Retina (tissue), 1 donor: ENCODE data around the gene PIEZO1.
"Not testable (repeated sequence)": the region's sequence is repeated elsewhere in the genome, so short reads cannot be mapped to it uniquely, and the experiment has no call there.

Experiments used
- DNase-seq: peaks from one replicate; pipeline ENCODE4 v3.0.0-alpha.2; 2016

The PIEZO1 gene

GRCh38 chr16:88781140-88782077, 3.6 kb downstream of the PIEZO1 start:
- no peak for DNase-seq

GRCh38 chr16:88780142-88781062, 4.6 kb downstream of the PIEZO1 start:
- no peak for DNase-seq

- no peak for DNase-seq
Measured at GRCh38 chr16:88779406-88780141, 5.4 kb downstream of the PIEZO1 start.

DNA sequence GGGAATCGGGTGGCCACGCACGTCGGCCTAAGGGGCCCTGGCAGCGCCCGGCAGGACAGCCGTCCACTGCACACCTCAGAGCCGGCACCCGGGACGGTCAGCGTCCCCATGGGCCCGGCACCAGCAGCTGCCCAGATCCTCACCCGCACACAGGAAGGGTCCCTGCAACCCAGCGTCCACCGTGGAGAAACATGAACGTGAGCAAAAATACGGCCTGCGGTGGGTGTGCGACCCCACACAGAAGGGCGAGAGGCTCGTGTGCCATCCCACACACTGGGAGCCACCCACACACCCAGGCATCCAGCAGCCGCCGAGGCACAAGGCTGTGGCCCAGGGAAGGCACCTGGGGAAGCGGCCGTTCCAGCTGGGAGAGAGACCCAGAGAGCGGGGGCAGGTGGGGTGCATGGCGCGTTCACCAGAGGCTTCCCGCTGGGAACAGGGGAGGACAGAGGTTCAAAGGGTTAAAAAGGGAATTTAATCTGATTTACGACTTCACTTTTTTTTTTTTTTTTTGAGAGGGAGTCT, 6.4 kb downstream of the PIEZO1 start:
- DNase-seq = no peak

DNA sequence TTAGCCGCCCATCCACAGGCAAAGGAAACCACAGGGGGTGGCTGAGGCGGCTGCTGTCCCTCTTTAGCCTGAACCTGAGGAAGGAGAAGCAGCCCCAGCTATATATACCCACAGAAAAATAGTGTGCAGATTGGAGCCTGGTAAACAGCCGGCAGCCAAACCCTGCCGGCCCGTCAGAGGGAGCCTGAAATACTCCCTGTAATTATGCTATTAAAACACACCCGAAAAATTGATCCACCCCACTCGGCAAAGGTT, 6.8 kb downstream of the PIEZO1 start:
- DNase-seq = no peak

- DNase-seq = peak; percentile 73
Measured at GRCh38 chr16:88777471-88778270, 7.3 kb downstream of the PIEZO1 start.

- DNase-seq = no peak
Measured at GRCh38 chr16:88775825-88776224, 9.2 kb downstream of the PIEZO1 start.

DNA sequence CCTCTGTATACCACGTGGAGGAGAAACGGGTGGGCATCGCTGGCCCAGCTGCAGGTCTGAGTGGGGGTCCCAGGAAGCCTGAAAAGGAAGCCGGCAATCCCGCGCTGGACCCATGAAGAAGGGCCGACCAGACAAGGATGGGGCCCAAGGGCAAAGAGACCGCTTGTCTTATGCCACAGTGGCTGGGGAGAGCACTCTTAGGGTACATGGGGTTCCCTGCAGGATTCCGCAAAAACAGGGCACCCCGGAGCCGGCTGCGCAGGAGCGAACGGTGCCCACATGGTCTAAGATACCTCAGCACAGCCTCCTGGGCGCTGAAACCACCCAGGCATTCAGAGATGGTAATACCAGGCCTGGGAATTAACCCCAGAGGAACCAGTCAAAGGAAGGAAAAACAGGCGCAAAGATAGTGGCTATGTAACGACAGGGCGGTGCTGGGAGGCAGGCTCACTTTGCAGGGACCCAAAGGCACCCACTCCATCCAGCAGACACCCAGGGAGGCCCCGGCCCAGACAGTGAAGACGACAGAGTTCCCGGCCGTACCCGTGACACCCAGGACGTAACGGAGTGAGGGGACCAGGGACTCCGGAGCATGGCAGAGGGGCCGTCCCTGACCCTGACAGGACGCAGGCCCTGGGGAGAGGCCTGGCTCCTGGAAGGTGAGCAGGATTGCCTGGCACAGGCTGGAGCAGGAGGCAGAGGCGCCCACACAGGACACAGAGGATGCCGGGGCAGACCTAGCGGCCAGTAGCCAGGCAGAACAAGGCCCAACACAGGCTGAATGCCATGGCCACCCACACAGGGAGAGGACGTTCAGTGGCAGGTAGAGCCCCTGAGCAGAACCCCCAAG, 10.3 kb downstream of the PIEZO1 start:
- no peak for DNase-seq

- peak; percentile 55 for DNase-seq
Measured at GRCh38 chr16:88773812-88774291, 11.2 kb downstream of the PIEZO1 start.

DNA sequence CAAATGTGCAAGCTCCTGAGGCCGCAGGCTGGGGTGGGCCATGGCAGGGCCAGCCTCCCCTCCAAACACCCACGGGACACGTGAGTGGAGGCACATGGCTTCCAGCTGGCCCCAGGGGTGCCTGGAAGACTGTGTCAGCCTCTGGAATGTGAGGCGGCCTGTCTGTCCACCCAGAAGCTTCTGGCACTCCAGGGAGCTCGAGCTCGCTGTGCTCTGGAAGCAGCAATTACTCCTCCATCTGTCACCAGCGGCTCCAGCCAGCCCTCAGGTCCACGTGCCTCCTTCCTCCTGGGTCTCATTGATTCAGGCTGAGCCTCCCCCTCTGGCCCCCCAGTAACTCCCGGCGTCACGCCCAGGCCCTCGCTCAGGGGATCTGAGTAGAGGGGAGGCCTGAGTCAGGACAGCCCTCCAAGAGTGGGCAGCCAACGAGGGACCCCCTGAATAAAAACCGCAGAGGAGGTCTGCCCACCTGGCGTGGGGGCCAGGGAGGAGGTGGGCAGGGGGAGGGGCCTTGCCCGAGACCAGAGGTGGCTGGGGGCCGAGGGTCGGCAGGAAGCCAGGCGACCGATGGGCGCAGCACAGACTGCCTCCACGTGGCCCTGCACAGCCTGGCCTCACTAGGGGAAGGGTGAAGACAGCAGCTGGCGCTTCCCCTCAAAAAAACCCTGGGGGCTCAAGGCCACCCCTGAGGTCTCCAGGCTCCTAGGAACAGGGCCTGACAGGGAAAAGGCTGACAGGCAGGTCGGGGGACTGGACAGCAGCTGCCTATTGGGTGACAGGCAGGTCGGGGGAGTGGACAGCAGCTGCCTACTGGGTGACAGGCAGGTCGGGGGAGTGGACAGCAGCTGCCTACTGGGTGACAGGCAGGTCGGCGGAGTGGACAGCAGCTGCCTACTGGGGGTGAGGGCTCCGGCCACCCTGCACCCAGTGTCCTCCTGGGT, 11.9 kb downstream of the PIEZO1 start:
- peak; percentile 80 for DNase-seq

DNA sequence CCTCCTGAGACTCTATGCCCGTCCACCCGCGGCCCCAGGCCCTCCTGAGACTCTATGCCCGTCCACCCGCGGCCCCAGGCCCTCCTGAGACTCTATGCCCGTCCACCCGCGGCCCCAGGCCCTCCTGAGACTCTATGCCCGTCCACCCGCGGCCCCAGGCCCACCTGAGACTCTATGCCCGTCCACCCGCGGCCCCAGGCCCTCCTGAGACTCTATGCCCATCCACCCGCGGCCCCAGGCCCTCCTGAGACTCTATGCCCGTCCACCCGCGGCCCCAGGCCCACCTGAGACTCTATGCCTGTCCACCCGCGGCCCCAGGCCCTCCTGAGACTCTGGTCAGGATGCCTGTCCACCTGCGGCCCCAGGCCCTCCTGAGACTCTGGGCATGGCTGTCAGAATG, 13.2 kb downstream of the PIEZO1 start:
- not testable (repeated sequence) for DNase-seq

DNA sequence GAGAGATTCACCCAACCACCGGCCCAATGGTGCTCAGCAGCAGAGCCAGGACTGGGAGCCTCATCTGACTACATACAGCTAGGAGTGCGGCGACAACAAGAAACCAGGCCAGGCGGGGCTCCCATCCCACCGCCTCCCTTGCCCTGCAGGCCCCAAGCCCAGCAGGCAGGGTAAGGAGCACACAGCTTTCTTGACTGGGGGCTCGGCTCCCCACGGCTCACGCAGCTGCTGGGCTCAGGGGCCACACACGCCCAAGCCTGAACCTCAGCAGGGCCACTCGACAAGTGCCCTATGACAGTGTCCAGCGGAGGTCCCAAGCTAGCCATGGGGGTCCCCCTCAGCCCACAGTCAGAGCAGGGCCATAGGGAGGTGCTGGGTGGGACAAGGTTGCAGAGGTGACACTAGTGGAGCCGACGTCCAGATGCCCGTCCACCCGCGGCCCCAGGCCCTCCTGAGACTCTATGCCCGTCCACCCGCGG, 13.7 kb downstream of the PIEZO1 start:
- DNase-seq = no peak

DNA sequence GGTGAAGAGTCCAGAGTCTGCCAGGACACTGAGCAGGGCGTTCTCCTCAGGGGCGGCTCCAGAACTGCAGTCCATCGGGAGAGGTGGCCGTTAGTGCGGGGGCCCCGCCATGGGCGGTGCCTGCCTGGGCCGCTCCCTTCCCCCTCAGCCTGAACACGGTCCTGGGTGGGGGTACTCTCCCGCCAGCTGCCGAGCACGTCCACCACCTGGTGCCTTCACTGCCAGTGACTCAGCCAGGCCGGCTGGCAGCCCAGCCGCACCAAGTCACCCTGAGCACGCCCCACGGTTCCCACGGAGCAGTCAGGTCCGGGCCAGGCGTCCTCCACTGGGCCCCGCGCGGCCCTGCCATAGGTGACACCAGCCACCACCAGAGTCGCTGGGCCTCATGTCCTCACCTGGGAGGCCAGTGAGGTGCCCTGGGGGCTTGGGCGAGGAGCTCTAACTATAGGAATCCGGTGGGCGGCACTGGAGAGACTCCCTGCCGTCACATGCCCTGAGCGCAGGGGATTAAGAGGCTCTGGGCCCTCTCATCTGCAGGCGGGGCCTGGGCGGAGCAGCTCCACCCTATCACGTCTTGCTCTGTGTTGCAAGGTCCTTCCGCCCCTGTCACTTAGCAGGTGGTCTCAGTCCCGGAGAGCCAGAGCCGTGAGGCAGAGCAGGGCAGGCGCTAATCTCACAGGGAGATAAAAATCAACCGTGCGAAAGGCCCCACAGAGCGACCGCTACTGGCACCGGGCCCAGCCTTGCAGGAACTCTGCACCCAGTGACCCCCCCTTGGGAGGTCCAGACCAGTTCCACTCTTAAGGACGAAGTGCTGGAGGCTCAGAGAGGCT, 14.3 kb downstream of the PIEZO1 start:
- DNase-seq = peak; percentile 69

DNA sequence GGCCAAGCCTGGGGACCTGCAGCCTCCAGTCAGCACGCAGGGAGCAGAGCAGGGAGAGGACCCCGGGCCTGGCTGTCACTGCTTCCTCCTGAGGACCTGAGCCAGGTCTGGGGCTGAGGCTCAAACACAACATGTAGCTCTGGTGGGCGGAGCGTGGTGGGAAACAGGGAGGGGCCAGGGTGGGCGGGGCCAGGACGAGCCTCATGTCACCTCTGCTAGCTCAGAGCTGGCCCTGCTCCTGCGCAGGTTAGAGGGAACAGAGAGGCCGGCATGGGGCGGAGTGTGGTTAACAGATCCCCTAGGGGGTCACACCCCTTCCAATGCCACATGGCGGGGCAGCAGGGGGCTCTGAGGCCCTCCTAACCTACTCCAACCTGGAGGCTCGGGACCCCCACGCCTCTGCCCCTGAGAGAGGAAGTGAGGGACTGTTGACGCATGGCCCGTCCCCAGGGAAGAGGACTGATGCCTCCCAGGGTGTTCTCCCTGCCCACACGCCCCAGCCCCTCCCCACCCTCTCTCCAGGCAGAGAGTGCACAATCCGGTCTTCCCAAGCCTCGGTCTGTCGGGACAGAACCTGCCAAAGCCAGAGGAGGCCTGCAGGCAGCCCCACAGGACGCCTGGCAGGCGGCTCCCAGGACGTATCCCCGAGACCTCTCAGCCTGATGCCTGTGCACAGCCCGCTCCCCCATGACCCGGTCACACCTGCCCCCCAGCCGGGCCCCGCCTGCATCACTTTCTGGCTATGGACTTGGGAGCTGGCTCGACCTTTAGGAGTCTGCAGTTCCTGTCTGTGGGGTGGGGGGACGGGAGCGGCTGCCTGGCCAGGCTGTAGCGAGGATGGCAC, 15.2 kb downstream of the PIEZO1 start:
- DNase-seq = no peak

DNA sequence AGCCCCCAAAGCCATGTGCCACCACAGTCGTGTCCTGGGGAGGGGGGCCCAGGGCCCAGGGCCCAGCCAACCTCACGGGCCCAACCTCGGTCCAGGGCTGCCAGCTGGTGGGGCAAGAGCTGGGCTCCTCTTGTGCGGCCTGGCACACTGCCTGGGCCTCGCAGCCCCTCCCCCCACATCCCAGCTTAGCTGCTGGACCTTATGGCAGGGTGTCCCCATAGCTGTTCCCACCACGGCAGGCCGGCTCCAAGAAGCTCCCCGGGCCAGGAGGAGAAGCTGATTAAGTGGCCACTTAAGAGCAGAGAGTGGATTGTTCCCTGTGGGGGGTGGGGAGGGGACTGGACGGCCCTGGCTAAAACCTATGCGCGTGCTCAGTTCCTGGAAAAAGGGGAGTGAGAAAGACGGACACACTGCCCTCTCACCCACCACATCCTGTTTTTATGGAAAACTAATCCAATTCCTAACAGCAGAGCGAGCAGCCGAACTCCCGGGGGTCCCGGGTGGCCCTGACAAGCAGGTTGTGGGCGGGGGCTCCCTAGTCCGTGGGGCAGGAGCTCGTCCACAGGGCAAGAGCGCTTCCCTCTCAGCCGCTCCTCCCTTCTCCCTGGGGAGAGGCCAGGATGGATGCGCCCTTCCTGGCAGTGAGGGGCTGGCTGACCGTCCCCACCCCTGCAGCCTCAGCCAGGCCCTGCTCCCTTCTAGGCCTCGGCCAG, 16.8 kb downstream of the PIEZO1 start:
- DNase-seq = peak; percentile 67

GRCh38 chr16:88767546-88768070, 17.4 kb downstream of the PIEZO1 start:
- DNase-seq = no peak

DNA sequence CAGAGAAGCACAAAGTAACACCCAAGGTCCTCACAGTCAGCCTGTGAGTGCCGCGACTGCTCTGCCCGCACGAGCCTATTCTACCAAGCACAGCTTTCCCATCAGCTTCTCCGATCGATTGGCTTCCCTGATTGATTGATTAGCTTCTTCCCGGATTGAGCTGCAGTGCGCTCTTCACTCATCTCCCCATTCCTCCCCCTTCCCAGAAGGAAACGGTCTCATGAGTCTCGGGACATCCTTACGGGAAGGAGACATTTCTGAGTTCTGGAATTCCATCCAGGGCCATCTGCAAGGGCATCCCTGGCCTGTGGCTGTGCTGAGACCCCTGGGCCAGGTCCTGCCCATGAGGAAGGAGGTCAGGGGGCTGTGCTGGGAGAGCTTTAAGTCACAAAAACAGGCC, 18.0 kb downstream of the PIEZO1 start:
- DNase-seq = no peak
